ENCODE measurements around the gene BEST2.

The BEST2 gene

DNA sequence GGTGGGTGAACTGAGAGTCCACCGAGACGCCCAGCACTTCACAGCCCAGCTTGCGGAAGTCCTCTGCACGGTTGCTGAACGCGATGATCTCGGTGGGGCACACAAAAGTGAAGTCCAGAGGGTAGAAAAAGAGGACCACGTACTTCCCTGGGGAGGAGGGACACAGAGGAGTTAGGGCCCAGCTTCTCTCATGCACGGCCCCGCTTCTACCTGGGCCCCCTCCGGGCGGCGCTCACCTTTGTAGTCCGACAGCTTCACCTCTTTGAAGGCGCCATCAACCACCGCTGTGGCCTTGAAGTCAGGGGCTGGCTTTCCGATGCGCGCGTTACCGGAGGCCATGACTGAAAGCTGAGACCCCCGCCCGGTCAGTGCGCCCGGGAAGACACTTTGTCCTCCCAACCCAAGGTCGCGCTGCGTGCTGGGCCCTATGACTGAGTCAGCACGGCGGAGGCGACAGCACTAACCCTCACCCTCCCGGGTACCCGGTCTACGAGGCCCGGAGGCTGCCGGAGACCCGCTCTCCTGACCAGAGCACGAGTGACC, 49.4 kb downstream of the BEST2 start:
- DNase-seq (ENCODE audit: low spot score), result peak; percentile 14

DNA sequence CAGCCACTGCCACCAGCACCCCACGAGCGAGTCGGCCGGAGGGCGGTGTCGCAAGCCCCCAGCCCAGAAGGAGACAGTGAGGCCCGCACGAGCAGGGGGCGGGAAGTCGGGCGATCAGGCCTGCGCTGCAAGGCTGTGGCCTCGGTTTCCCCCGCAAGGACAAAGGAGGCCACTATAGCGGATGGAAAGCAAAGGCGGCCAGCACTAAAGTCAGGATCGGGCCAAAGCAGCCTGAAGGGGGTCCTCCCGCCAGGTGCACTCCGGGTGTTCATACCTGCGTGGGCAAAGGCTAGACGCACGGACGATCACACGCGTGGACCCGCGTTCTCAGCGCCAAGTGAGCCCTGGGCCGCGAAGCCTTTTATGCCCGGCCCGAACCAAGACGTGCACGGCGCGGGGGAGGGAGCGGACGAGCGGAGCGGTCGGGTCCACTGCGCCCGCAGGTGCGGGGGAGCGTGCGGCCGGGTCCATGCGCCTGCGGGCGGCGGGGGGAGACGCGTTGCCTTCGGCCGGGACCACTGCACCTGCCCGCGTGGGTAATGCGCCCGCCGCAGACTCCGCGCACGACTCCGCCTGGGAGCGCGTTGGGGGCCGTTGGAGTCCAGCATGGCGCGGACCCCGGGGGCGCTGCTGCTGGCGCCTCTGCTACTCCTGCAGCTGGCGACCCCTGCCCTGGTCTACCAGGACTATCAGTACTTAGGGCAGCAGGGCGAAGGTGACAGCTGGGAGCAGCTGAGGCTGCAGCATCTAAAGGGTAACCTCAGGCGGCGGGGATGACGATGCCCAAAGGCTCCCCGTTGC, 50.1 kb downstream of the BEST2 start, which contains the start of the genes PRDX2 and THSD8:
PRDX2 (minus strand) TSS at position 335 of the 801 bp plus-strand sequence. CDS start 539 bp downstream, outside the sequence.
THSD8 (plus strand) TSS at position 604 of the 801 bp plus-strand sequence; CDS start at position 607, 3 bp downstream.
- peak; percentile 84 for DNase-seq (ENCODE audit: low spot score)

DNA sequence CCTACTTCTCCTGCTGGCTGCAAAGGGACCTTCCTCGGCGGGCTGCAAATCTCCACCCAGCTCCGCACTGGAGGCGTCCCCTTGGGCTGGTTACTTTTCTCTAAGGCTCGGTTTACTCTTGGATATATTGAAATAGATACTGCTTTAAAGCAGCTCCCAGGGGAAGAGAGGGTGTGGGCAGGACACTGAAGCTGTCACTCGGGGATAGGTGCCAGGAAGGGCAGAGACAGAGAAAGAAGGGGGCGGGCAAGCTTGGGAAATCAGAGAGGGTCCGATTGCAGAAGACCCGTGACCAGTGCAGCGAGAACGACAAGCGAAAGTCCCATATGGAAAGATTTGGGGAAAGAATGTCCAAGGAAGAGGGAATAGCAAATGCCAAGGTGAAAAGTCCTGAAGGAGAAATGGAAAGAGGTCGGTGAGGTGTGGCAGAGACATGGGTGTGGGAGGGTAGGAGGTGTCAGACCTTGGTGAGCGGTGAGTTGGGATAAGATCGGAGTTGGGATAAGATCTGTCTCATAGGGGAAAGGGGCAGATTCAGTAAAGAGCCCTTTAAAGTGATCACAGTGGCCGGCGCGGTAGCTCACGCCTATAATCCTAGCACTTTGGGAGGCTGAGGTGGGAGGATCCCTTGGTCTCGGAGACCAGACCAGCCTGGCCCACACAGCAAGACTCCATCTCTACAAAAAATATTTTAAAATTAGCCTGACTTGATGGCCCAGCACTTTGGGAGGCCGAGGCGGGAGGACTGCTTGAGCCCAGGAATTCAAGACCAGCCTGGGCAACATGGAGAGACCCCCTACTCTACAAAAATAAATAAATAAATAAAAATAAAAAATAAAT, 50.9 kb downstream of the BEST2 start:
- peak; percentile 63 for DNase-seq (ENCODE audit: low spot score)

DNA sequence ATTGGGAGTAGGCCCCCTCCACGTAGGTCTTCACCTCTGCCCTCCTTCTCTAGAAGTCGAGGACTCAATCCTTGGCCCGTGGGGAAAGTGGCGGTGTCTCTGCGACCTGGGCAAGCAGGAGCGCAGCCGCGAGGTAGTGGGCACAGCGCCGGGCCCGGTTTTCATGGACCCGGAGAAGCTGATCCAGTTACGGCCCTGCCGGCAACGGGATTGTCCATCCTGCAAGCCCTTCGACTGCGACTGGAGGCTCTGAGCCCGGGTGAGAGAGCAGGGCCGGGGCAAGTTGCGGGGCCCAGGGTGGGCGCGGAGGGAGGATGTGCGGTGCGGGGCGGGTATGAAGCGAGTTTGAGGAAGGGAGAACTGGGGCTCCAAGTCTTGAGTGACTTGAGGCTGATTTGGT, 52.5 kb downstream of the BEST2 start:
- no peak for DNase-seq (ENCODE audit: low spot score)

DNA sequence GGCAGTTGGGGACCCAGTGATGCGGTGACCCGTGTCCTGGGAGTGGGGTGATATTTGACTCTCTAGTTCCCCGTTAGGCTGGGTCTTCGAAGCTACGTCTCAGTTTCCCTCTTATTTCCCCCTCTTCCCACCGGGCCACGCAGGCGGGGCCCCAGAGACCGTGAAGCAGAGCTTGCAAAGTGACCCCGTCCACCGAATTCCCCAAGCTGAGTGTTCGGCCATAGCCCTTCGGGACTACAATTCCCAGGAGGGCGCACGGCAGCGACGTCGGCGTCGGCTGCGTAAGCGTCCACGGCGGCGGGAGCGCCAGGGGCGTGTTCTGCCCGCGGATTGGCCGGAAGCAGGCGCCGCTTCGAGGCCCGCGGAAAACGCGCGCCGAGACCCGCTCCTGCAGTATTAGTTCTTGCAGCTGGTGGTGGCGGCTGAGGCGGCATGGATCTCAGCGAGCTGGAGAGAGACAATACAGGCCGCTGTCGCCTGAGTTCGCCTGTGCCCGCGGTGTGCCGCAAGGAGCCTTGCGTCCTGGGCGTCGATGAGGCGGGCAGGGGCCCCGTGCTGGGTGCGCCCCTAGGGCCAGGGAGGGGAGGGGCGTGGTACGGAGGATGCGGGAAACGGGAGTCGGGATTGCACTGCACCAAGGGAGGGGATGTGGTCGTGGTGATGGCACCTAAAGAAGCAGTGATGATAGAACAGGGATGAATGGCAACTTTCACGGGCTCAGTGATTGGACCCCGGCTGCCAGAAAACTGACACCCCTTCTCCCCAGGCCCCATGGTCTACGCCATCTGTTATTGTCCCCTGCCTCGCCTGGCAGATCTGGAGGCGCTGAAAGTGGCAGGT, 54.9 kb downstream of the BEST2 start, which contains the start of gene RNASEH2A:
RNASEH2A (plus strand) TSS at position 343 of the 840 bp plus-strand sequence; CDS start at position 433, 90 bp downstream.
- peak; percentile 91 for DNase-seq (ENCODE audit: low spot score)
